Caki2 (cell line): ENCODE data around the gene TMEM240. TPM values are rescaled to one million over a fixed set of nuclear protein-coding genes. Genes with fewer than 3 reads are reported as not detected.
"Not testable (repeated sequence)": the region's sequence is repeated elsewhere in the genome, so short reads cannot be mapped to it uniquely, and the experiment has no call there.

Experiments used
- DNase-seq: peaks from one replicate; pipeline ENCODE4 v3.0.0-alpha.2; 2015; ENCODE audit warnings: low read depth
- in situ Hi-C: cut with HindIII; loops from 2 replicates; pipeline ENCODE4 v1.10.0; 2016; ENCODE audit warnings: low sequenced_read_pairs, low pct_unique_long_range_greater_than_20kb, mixed read lengths
- total RNA-seq: library from RNA; depleted of rRNA; stranded (reverse); fragments of >200 nt; shearing (Covaris generic); gene quantifications from 2 replicates; pipeline ENCODE4 v1.2.3, GENCODE V29; 2014; ENCODE audit warnings: low replicate concordance; rRNA removed

The TMEM240 gene
- total RNA-seq, 1 experiment from 2014 or later = not detected

- DNase-seq, in situ Hi-C loops: not testable (repeated sequence)
Measured at GRCh38 chr1:1484976-1485750, 55.3 kb downstream of the TMEM240 start.

Other genes with a start within 250 kb of the TMEM240 start
- gene ACAP3, start 232.7 kb downstream of the TMEM240 start, total RNA-seq = 35.9 and 50.2 TPM in 2 replicates
- 50.3 and 57.5 TPM in 2 replicates for gene PUSL1, start 232.0 kb downstream of the TMEM240 start, total RNA-seq
- 57.6 and 90.2 TPM in 2 replicates for gene INTS11, start 216.0 kb downstream of the TMEM240 start, total RNA-seq
- gene CPTP, start 215.8 kb downstream of the TMEM240 start, total RNA-seq = 25.8 and 28.5 TPM in 2 replicates
- gene TAS1R3, start 209.3 kb downstream of the TMEM240 start, total RNA-seq = not detected in 2 replicates
- 84.9 and 103 TPM in 2 replicates for gene DVL1, start 191.2 kb downstream of the TMEM240 start, total RNA-seq
- not detected in 2 replicates for gene MXRA8, start 182.1 kb downstream of the TMEM240 start, total RNA-seq
- gene AURKAIP1, start 165.4 kb downstream of the TMEM240 start, total RNA-seq = 130 and 178 TPM in 2 replicates
- 34.3 and 34.9 TPM in 2 replicates for gene CCNL2, start 141.3 kb downstream of the TMEM240 start, total RNA-seq
- gene MRPL20, start 133.3 kb downstream of the TMEM240 start, total RNA-seq = 32.2 and 79.3 TPM in 2 replicates
- not detected in 2 replicates for gene ANKRD65, start 119.3 kb downstream of the TMEM240 start, total RNA-seq
- gene VWA1, start 104.9 kb downstream of the TMEM240 start, total RNA-seq = 37.5 and 47.0 TPM in 2 replicates
- not detected in 2 replicates for gene ATAD3C, start 90.9 kb downstream of the TMEM240 start, total RNA-seq
- gene ATAD3B, start 68.9 kb downstream of the TMEM240 start, total RNA-seq = 22.3 and 40.7 TPM in 2 replicates
- gene ATAD3A, start 28.5 kb downstream of the TMEM240 start, total RNA-seq = 78.9 and 82.4 TPM in 2 replicates
- gene SSU72, start 34.2 kb upstream of the TMEM240 start, total RNA-seq = 51.1 and 81.8 TPM in 2 replicates
- 16.9 and 31.3 TPM in 2 replicates for gene FNDC10, start 59.5 kb upstream of the TMEM240 start, total RNA-seq
- 35.7 and 49.0 TPM in 2 replicates for gene MIB2, start 74.9 kb upstream of the TMEM240 start, total RNA-seq
- not detected in 2 replicates for gene MMP23B, start 91.5 kb upstream of the TMEM240 start, total RNA-seq
- 4.4 and 5.5 TPM in 2 replicates for gene CDK11B, start 118.4 kb upstream of the TMEM240 start, total RNA-seq
- gene SLC35E2B, start 152.2 kb upstream of the TMEM240 start, total RNA-seq = 13.6 and 13.8 TPM in 2 replicates
- gene CDK11A, start 183.7 kb upstream of the TMEM240 start, total RNA-seq = 3.7 and 15.4 TPM in 2 replicates
- gene NADK, start 237.8 kb upstream of the TMEM240 start, total RNA-seq = 51.8 and 82.9 TPM in 2 replicates